Retinal pigment epithelial cell (primary cell): ENCODE measurements around the gene PAM16.

Source experiments
- DNase-seq: peaks from one replicate; pipeline ENCODE4 v3.0.0-alpha.2; 2010; ENCODE audit warnings: low read depth
- H3K4me3 ChIP-seq: 2 replicates; pipeline ENCODE4 v1.5.1; 2011; ENCODE audit warnings: mild to moderate bottlenecking, low read length, control low read depth, moderate library complexity
- TF ChIP-seq, protein P1 (sequence below): conservative IDR thresholded peaks from 2 replicates; pipeline ENCODE4 v1.5.1; 2011; ENCODE audit warnings: low read depth, low read length, control low read depth, inconsistent platforms

PAM16 gene

DNA sequence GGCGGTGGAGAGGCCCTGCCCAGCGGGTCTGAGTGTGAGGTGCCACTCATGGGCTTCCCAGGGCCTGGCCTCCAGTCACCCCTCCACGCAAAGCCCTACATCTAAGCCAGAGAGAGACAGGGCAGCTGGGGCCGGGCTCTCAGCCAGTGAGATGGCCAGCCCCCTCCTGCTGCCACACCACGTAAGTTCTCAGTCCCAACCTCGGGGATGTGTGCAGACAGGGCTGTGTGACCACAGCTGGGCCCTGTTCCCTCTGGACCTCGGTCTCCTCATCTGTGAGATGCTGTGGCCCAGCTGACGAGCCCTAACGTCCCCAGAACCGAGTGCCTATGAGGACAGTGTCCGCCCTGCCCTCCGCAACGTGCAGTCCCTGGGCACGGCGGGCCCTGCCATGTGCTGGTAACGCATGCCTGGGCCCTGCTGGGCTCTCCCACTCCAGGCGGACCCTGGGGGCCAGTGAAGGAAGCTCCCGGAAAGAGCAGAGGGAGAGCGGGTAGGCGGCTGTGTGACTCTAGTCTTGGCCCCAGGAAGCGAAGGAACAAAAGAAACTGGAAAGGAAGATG is 31.8 kb upstream of the PAM16 start:
- H3K4me3 ChIP-seq: no peak overlapping the region
- no peak for DNase-seq
- TF ChIP-seq, protein P1, sequence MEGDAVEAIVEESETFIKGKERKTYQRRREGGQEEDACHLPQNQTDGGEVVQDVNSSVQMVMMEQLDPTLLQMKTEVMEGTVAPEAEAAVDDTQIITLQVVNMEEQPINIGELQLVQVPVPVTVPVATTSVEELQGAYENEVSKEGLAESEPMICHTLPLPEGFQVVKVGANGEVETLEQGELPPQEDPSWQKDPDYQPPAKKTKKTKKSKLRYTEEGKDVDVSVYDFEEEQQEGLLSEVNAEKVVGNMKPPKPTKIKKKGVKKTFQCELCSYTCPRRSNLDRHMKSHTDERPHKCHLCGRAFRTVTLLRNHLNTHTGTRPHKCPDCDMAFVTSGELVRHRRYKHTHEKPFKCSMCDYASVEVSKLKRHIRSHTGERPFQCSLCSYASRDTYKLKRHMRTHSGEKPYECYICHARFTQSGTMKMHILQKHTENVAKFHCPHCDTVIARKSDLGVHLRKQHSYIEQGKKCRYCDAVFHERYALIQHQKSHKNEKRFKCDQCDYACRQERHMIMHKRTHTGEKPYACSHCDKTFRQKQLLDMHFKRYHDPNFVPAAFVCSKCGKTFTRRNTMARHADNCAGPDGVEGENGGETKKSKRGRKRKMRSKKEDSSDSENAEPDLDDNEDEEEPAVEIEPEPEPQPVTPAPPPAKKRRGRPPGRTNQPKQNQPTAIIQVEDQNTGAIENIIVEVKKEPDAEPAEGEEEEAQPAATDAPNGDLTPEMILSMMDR: no peak

DNA sequence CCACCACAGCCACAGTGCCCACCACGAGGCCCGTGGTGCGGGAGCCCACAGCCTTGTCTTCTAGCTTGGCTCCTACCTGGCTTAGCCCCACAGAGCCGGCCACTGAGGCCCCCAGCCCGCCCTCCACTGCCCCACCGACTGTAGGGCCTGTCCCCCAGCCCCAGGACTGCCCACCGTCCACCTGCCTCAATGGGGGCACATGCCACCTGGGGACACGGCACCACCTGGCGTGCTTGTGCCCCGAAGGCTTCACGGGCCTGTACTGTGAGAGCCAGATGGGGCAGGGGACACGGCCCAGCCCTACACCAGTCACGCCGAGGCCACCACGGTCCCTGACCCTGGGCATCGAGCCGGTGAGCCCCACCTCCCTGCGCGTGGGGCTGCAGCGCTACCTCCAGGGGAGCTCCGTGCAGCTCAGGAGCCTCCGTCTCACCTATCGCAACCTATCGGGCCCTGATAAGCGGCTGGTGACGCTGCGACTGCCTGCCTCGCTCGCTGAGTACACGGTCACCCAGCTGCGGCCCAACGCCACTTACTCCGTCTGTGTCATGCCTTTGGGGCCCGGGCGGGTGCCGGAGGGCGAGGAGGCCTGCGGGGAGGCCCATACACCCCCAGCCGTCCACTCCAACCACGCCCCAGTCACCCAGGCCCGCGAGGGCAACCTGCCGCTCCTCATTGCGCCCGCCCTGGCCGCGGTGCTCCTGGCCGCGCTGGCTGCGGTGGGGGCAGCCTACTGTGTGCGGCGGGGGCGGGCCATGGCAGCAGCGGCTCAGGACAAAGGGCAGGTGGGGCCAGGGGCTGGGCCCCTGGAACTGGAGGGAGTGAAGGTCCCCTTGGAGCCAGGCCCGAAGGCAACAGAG is 31.0 kb upstream of the PAM16 start:
- DNase-seq: no peak
- no peak overlapping the region for H3K4me3 ChIP-seq
- TF ChIP-seq, protein P1: no peak

DNA sequence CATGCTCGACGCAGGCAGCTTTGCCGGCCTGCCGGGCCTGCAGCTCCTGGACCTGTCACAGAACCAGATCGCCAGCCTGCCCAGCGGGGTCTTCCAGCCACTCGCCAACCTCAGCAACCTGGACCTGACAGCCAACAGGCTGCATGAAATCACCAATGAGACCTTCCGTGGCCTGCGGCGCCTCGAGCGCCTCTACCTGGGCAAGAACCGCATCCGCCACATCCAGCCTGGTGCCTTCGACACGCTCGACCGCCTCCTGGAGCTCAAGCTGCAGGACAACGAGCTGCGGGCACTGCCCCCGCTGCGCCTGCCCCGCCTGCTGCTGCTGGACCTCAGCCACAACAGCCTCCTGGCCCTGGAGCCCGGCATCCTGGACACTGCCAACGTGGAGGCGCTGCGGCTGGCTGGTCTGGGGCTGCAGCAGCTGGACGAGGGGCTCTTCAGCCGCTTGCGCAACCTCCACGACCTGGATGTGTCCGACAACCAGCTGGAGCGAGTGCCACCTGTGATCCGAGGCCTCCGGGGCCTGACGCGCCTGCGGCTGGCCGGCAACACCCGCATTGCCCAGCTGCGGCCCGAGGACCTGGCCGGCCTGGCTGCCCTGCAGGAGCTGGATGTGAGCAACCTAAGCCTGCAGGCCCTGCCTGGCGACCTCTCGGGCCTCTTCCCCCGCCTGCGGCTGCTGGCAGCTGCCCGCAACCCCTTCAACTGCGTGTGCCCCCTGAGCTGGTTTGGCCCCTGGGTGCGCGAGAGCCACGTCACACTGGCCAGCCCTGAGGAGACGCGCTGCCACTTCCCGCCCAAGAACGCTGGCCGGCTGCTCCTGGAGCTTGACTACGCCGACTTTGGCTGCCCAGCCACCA is 30.2 kb upstream of the PAM16 start:
- no peak for DNase-seq
- H3K4me3 ChIP-seq: no peak overlapping the region
- TF ChIP-seq, protein P1: no peak

DNA sequence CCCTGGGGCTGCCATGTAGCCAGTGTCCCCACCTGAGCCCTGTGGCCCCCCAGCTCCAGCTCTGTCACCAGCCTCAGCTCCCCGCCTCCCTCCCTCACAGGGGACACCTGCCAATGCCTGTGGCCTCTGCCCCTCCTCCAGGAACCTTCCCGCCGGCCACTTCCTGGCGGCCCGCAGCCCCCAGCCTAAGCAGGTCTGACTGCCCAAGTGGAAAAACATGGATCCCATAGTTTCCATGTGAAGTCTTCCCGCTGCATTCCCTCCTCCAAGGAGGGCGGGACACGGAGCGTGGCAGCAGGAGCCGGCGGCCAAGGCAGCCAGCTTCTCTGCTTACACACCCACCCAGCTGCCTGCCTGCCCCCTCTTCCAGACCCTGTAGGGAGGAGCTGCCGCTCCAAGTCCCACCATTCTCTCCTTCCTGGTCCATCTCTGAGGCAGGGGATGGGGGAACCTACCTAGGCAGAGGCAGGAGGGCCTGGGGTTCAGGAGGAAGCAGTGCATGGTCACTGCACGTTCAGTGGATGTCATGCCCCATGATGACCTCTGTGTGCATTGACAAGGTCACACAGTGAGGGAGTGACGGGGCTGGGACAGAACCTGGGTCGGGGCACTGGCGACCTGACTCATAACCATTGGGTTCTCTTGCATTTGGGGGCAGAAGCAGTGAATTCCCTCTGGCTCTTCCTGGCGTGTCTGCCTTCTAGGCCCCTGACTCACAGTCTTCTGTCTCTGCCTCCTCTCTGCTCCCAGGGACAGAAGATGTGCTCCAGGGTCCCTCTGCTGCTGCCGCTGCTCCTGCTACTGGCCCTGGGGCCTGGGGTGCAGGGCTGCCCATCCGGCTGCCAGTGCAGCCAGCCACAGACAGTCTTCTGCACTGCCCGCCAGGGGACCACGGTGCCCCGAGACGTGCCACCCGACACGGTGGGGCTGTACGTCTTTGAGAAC is 29.3 kb upstream of the PAM16 start:
- TF ChIP-seq, protein P1: no peak
- H3K4me3 ChIP-seq: no peak overlapping the region
- no peak for DNase-seq

DNA sequence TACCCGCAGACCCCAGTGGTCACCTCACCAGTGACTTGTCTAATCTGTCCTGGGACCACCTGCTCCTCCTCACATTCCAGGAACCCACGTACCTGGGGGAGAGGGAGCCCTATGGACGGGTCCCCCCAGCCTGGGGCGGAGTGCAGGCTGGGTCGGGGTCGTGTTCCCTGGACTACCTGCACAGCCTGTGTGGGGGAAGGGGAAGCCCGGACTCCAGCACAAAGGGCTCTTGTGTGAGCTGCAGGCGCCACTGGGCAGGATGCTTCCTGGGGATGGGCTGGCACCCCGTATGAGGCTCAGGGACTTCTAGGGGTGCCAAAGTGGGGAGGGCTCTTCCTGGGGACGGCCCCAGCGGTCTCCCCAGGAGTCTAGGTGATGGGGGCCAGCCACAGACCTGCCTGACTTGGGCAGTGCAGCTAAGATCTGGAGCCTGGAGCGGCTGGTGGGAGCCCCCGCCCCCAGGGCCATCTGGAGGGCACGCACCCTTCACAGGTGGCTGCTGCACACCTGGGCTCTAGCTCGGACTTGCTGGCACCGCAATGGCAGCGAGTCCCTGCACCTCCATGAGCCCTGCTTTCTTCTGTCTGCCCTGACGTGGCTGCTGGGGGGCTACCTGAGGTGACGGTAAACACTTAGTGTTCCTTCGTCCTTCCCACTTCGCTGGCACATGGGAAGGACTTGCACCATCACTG is 28.0 kb upstream of the PAM16 start:
- no peak for DNase-seq
- TF ChIP-seq, protein P1: no peak
- H3K4me3 ChIP-seq: no peak overlapping the region

DNA sequence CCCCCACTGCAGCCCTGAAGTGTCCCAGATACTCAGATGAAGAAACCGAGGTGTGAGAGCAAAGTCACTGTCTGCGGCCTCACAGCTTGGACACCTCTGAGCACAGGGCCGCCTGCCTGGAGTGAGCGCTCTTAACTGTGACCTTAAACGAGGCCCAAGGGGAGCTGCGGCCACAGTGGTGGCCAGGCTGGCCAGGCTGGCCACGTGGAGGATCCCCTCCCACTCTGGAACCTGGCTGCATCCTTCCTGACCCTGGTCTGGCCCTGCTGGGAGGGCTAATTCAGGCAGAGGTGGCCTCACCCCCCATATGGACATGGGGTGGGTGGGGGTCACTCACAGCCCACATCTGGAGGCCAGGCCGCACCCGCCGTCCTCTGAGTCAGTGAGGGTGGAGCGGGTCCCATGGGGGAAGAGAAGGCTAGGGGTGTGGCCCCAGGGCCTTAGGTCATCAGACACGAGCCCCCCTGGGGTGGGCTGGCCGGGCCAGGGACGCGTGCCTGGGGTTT is 27.1 kb upstream of the PAM16 start:
- no peak overlapping the region for H3K4me3 ChIP-seq
- no peak for DNase-seq
- TF ChIP-seq, protein P1: no peak
